ENCODE measurements around the gene PRORP.
"Not testable (repeated sequence)": the region's sequence is repeated elsewhere in the genome, so short reads cannot be mapped to it uniquely, and the experiment has no call there.

Gene PRORP

GRCh38 chr14:35140718-35141581, 18.6 kb downstream of the PRORP start:
- Histone ChIP-seq H3K9me3 (ENCODE audit: control insufficient read depth, insufficient read depth, low read length) (no peaks in the 10 kb centered on the region), H3K9ac (ENCODE audit: low read depth, low read length) (no peak overlapping the region), H3K27me3 (ENCODE audit: control insufficient read depth, insufficient read depth, low read length) (no peaks in the 10 kb centered on the region), H3K36me3 (ENCODE audit: control insufficient read depth, insufficient read depth, low read length) (no peaks in the 10 kb centered on the region), H3K4me1 (ENCODE audit: control insufficient read depth, insufficient read depth, low read length) (no peaks in the 10 kb centered on the region), H3K4me3 (ENCODE audit: low read depth, low read length) (no peak overlapping the region), H3K27ac (ENCODE audit: low read depth, low read length) (no peak overlapping the region)

GRCh38 chr14:35144029-35144428, 21.7 kb downstream of the PRORP start:
- H3K27me3 ChIP-seq (ENCODE audit: control insufficient read depth, insufficient read depth, low read length): no peaks in the 10 kb centered on the region
- H3K9ac ChIP-seq (ENCODE audit: low read depth, low read length): no peak overlapping the region
- H3K27ac ChIP-seq (ENCODE audit: low read depth, low read length): no peak overlapping the region
- no peak overlapping the region for H3K4me3 ChIP-seq (ENCODE audit: low read depth, low read length)
- H3K9me3 ChIP-seq (ENCODE audit: control insufficient read depth, insufficient read depth, low read length): no peaks in the 10 kb centered on the region
- H3K4me1 ChIP-seq (ENCODE audit: control insufficient read depth, insufficient read depth, low read length): no peaks in the 10 kb centered on the region
- 0 out of 2 replicates have a peak, but pooled peaks cover 5% of the 10 kb centered on the region for H3K36me3 ChIP-seq (ENCODE audit: control insufficient read depth, insufficient read depth, low read length)

- H3K9ac ChIP-seq (ENCODE audit: low read depth, low read length): no peak overlapping the region
- H3K4me3 ChIP-seq (ENCODE audit: low read depth, low read length): no peak overlapping the region
- H3K4me1 ChIP-seq (ENCODE audit: control insufficient read depth, insufficient read depth, low read length): no peaks in the 10 kb centered on the region
- peaks cover 5% of the 10 kb centered on the region; the same call in 1 of the 2 replicates for H3K36me3 ChIP-seq (ENCODE audit: control insufficient read depth, insufficient read depth, low read length)
- no peaks in the 10 kb centered on the region for H3K27me3 ChIP-seq (ENCODE audit: control insufficient read depth, insufficient read depth, low read length)
- H3K27ac ChIP-seq (ENCODE audit: low read depth, low read length): no peak overlapping the region
- H3K9me3 ChIP-seq (ENCODE audit: control insufficient read depth, insufficient read depth, low read length): no peaks in the 10 kb centered on the region
Measured at GRCh38 chr14:35146711-35147149, 24.4 kb downstream of the PRORP start.

GRCh38 chr14:35147186-35147585, 24.8 kb downstream of the PRORP start:
- Histone ChIP-seq H3K4me1 (ENCODE audit: control insufficient read depth, insufficient read depth, low read length) (no peaks in the 10 kb centered on the region), H3K27ac (ENCODE audit: low read depth, low read length) (no peak overlapping the region), H3K36me3 (ENCODE audit: control insufficient read depth, insufficient read depth, low read length) (peaks cover 5% of the 10 kb centered on the region; the same call in 1 of the 2 replicates), H3K9me3 (ENCODE audit: control insufficient read depth, insufficient read depth, low read length) (no peaks in the 10 kb centered on the region), H3K9ac (ENCODE audit: low read depth, low read length) (no peak overlapping the region), H3K27me3 (ENCODE audit: control insufficient read depth, insufficient read depth, low read length) (no peaks in the 10 kb centered on the region), H3K4me3 (ENCODE audit: low read depth, low read length) (no peak overlapping the region)

GRCh38 chr14:35147711-35148110, 25.4 kb downstream of the PRORP start:
- Histone ChIP-seq H3K9me3 (ENCODE audit: control insufficient read depth, insufficient read depth, low read length) (no peaks in the 10 kb centered on the region), H3K27ac (ENCODE audit: low read depth, low read length) (no peak overlapping the region), H3K27me3 (ENCODE audit: control insufficient read depth, insufficient read depth, low read length) (no peaks in the 10 kb centered on the region), H3K9ac (ENCODE audit: low read depth, low read length) (no peak overlapping the region), H3K4me3 (ENCODE audit: low read depth, low read length) (no peak overlapping the region), H3K36me3 (ENCODE audit: control insufficient read depth, insufficient read depth, low read length) (peaks cover 5% of the 10 kb centered on the region; the same call in 1 of the 2 replicates), H3K4me1 (ENCODE audit: control insufficient read depth, insufficient read depth, low read length) (no peaks in the 10 kb centered on the region)

- no peak overlapping the region for H3K27ac ChIP-seq (ENCODE audit: low read depth, low read length)
- H3K4me1 ChIP-seq (ENCODE audit: control insufficient read depth, insufficient read depth, low read length): no peaks in the 10 kb centered on the region
- no peak overlapping the region for H3K9ac ChIP-seq (ENCODE audit: low read depth, low read length)
- H3K4me3 ChIP-seq (ENCODE audit: low read depth, low read length): no peak overlapping the region
- peaks cover 12% of the 10 kb centered on the region; the same call in 1 of the 2 replicates for H3K36me3 ChIP-seq (ENCODE audit: control insufficient read depth, insufficient read depth, low read length)
- no peaks in the 10 kb centered on the region for H3K9me3 ChIP-seq (ENCODE audit: control insufficient read depth, insufficient read depth, low read length)
- no peaks in the 10 kb centered on the region for H3K27me3 ChIP-seq (ENCODE audit: control insufficient read depth, insufficient read depth, low read length)
Measured at GRCh38 chr14:35149239-35149638, 26.9 kb downstream of the PRORP start.

GRCh38 chr14:35152531-35152930, 30.2 kb downstream of the PRORP start:
- not testable (repeated sequence) for H3K27ac ChIP-seq (ENCODE audit: low read depth, low read length); H3K4me1 ChIP-seq (ENCODE audit: control insufficient read depth, insufficient read depth, low read length); H3K4me3 ChIP-seq (ENCODE audit: low read depth, low read length); H3K9ac ChIP-seq (ENCODE audit: low read depth, low read length); H3K36me3 ChIP-seq (ENCODE audit: control insufficient read depth, insufficient read depth, low read length); H3K27me3 ChIP-seq (ENCODE audit: control insufficient read depth, insufficient read depth, low read length); H3K9me3 ChIP-seq (ENCODE audit: control insufficient read depth, insufficient read depth, low read length)

- no peak overlapping the region for H3K9ac ChIP-seq (ENCODE audit: low read depth, low read length)
- no peak overlapping the region for H3K27ac ChIP-seq (ENCODE audit: low read depth, low read length)
- H3K4me1 ChIP-seq (ENCODE audit: control insufficient read depth, insufficient read depth, low read length): peaks cover 8% of the 10 kb centered on the region; the same call in 1 of the 2 replicates
- H3K27me3 ChIP-seq (ENCODE audit: control insufficient read depth, insufficient read depth, low read length): no peaks in the 10 kb centered on the region
- peaks cover 13% of the 10 kb centered on the region for H3K36me3 ChIP-seq (ENCODE audit: control insufficient read depth, insufficient read depth, low read length)
- H3K9me3 ChIP-seq (ENCODE audit: control insufficient read depth, insufficient read depth, low read length): no peaks in the 10 kb centered on the region
- no peak overlapping the region for H3K4me3 ChIP-seq (ENCODE audit: low read depth, low read length)
Measured at GRCh38 chr14:35154016-35154415, 31.7 kb downstream of the PRORP start.

- Histone ChIP-seq H3K27ac (ENCODE audit: low read depth, low read length) (peak overlapping the region; percentile 28), H3K9ac (ENCODE audit: low read depth, low read length) (no peak overlapping the region), H3K36me3 (ENCODE audit: control insufficient read depth, insufficient read depth, low read length) (peaks cover 21% of the 10 kb centered on the region), H3K9me3 (ENCODE audit: control insufficient read depth, insufficient read depth, low read length) (no peaks in the 10 kb centered on the region), H3K4me3 (ENCODE audit: low read depth, low read length) (no peak overlapping the region; the same call in 1 of the 2 replicates), H3K4me1 (ENCODE audit: control insufficient read depth, insufficient read depth, low read length) (peaks cover 8% of the 10 kb centered on the region; the same call in 1 of the 2 replicates), H3K27me3 (ENCODE audit: control insufficient read depth, insufficient read depth, low read length) (no peaks in the 10 kb centered on the region)
Measured at GRCh38 chr14:35155962-35156361, 33.6 kb downstream of the PRORP start.

- Histone ChIP-seq H3K36me3 (ENCODE audit: control insufficient read depth, insufficient read depth, low read length) (peaks cover 19% of the 10 kb centered on the region), H3K27ac (ENCODE audit: low read depth, low read length) (no peak overlapping the region), H3K27me3 (ENCODE audit: control insufficient read depth, insufficient read depth, low read length) (no peaks in the 10 kb centered on the region), H3K4me1 (ENCODE audit: control insufficient read depth, insufficient read depth, low read length) (peaks cover 8% of the 10 kb centered on the region; the same call in 1 of the 2 replicates), H3K9ac (ENCODE audit: low read depth, low read length) (no peak overlapping the region), H3K9me3 (ENCODE audit: control insufficient read depth, insufficient read depth, low read length) (no peaks in the 10 kb centered on the region), H3K4me3 (ENCODE audit: low read depth, low read length) (no peak overlapping the region)
Measured at GRCh38 chr14:35158491-35158890, 36.1 kb downstream of the PRORP start.

- no peak overlapping the region for H3K4me3 ChIP-seq (ENCODE audit: low read depth, low read length)
- no peak overlapping the region for H3K9ac ChIP-seq (ENCODE audit: low read depth, low read length)
- H3K27me3 ChIP-seq (ENCODE audit: control insufficient read depth, insufficient read depth, low read length): no peaks in the 10 kb centered on the region
- peaks cover 14% of the 10 kb centered on the region for H3K36me3 ChIP-seq (ENCODE audit: control insufficient read depth, insufficient read depth, low read length)
- peak overlapping the region; percentile 12 for H3K27ac ChIP-seq (ENCODE audit: low read depth, low read length)
- H3K9me3 ChIP-seq (ENCODE audit: control insufficient read depth, insufficient read depth, low read length): no peaks in the 10 kb centered on the region
- H3K4me1 ChIP-seq (ENCODE audit: control insufficient read depth, insufficient read depth, low read length): peaks cover 8% of the 10 kb centered on the region; the same call in 1 of the 2 replicates
Measured at GRCh38 chr14:35158951-35159653, 36.8 kb downstream of the PRORP start.
